ENCODE data around the gene DRAM2. TPM values are rescaled to one million over a fixed set of nuclear protein-coding genes. Genes with fewer than 3 reads are reported as not detected.
A peak's percentile ranks its signal among the peaks of the same experiment; 100 is the strongest.

The DRAM2 gene
- 20.9 TPM for polyA plus RNA-seq (2013, experiment 1 of 2)
- 21.2 TPM for polyA plus RNA-seq (2013, experiment 2 of 2)

DNA sequence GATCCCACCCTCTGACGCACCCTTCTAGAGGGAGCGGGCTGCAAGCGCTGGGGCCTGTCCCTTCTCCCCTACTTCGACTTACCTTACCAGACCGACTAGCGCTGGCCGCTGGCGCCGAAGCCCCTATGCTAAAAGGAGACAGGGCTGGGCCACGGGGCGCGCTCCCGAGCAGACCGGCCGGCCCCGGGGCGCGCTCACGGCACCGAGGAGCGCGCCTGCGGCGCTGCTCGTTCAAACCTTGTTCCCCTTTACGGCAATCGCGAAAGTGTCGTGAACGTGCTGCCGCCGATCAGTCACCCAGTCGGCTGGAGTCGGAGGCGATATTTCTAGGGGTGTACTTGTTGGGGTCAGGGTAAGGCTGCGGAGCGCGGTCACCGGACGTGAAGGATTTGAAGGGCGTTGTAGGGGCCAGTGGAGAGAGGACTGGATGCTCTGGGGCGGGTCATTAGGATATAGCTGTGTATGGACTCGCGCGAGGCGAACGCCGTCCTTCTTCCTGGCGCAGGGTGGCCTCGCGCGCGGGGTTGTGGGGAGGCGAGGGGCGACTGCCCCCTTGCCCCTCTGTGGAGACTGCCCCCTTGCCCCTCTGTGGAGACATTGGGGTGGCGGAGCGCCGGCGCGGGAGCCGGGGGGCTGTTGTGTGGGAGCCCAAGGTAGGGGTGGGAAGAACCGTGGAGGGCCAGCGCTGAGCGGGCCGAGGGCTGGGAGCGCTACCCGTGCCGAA, at the start of gene DRAM2, which contains the start of gene CEPT1:
TSS of gene DRAM2 (minus strand) at position 138 of the 724 bp plus-strand sequence. CDS start 8,539 bp downstream, outside the sequence.
TSS of gene CEPT1 (plus strand) at position 268 of the 724 bp plus-strand sequence. CDS start 7,492 bp downstream, outside the sequence.
- no peak within 1 kb of the TSS for H3K23ac ChIP-seq (ENCODE audit: low read length)
- WGBS (ENCODE audit: extremely low coverage, insufficient coverage, low lambda C conversion rate) = no CpG with 5 or more reads among the region's 68 CpGs
- peaks cover 11% of the 10 kb centered on the region for H3K79me1 ChIP-seq (ENCODE audit: low read length)

GRCh38 chr1:111184663-111185062, 44.8 kb upstream of the DRAM2 start:
- Histone ChIP-seq H3K79me1 (ENCODE audit: low read length) (no peaks in the 10 kb centered on the region), H2BK5ac (ENCODE audit: low read length) (no peak overlapping the region), H3K4me1 (ENCODE audit: control insufficient read depth, low read depth, low read length) (no peaks in the 10 kb centered on the region), H2BK15ac (replicated peaks; ENCODE audit: low read depth) (no peak overlapping the region), H3K4ac (ENCODE audit: low read depth, low read length) (no peak overlapping the region), H3K36me3 (ENCODE audit: control insufficient read depth, insufficient read depth, low read length) (peaks cover 3% of the 10 kb centered on the region), H3K27me3 (ENCODE audit: insufficient read depth, low read length, poor library complexity) (no peaks in the 10 kb centered on the region), H4K8ac (ENCODE audit: low read depth, low read length) (no peak overlapping the region), H3K18ac (ENCODE audit: low read length) (no peak overlapping the region), H3K4me3 (ENCODE audit: low read length) (no peak overlapping the region), H3K23ac (ENCODE audit: low read length) (no peak overlapping the region), H3K4me2 (ENCODE audit: low read length) (no peak overlapping the region), H3K9ac (ENCODE audit: low read length) (no peak overlapping the region), H2BK120ac (ENCODE audit: low read depth, low read length) (no peak overlapping the region), H3K79me2 (ENCODE audit: control insufficient read depth, insufficient read depth, low read length) (no peaks in the 10 kb centered on the region), H3K27ac (ENCODE audit: low read depth, low read length) (no peak overlapping the region), H3K56ac (ENCODE audit: low read length) (no peak overlapping the region), H4K5ac (ENCODE audit: low read length) (no peak overlapping the region), H2AK5ac (ENCODE audit: low read length) (no peak overlapping the region)
- no peak for DNase-seq

More for the DNA sequence above, at the start of gene DRAM2, which contains the start of gene CEPT1:
- Histone ChIP-seq H3K79me2 (ENCODE audit: control insufficient read depth, insufficient read depth, low read length) (peaks cover 35% of the 10 kb centered on the region), H3K9ac (ENCODE audit: low read length) (peak within 1 kb of the TSS; percentile 96), H4K5ac (ENCODE audit: low read length) (no peak within 1 kb of the TSS), H3K27me3 (ENCODE audit: insufficient read depth, low read length, poor library complexity) (no peaks in the 10 kb centered on the region), H2BK15ac (replicated peaks; ENCODE audit: low read depth) (no peak within 1 kb of the TSS), H3K18ac (ENCODE audit: low read length) (peak within 1 kb of the TSS; percentile 96), H3K4me2 (ENCODE audit: low read length) (peak within 1 kb of the TSS; percentile 95), H3K36me3 (ENCODE audit: control insufficient read depth, insufficient read depth, low read length) (no peaks in the 10 kb centered on the region), H4K8ac (ENCODE audit: low read depth, low read length) (no peak within 1 kb of the TSS), H2BK120ac (ENCODE audit: low read depth, low read length) (peak within 1 kb of the TSS; percentile 34), H3K4me1 (ENCODE audit: control insufficient read depth, low read depth, low read length) (no peaks in the 10 kb centered on the region), H2AK5ac (ENCODE audit: low read length) (no peak within 1 kb of the TSS), H2BK5ac (ENCODE audit: low read length) (peak within 1 kb of the TSS; percentile 69), H3K56ac (ENCODE audit: low read length) (peak within 1 kb of the TSS; percentile 97), H3K4ac (ENCODE audit: low read depth, low read length) (peak within 1 kb of the TSS; percentile 77), H3K27ac (ENCODE audit: low read depth, low read length) (peak within 1 kb of the TSS; percentile 95), H3K4me3 (ENCODE audit: low read length) (peak within 1 kb of the TSS; percentile 95)
- peak; percentile 99 for DNase-seq

DNA sequence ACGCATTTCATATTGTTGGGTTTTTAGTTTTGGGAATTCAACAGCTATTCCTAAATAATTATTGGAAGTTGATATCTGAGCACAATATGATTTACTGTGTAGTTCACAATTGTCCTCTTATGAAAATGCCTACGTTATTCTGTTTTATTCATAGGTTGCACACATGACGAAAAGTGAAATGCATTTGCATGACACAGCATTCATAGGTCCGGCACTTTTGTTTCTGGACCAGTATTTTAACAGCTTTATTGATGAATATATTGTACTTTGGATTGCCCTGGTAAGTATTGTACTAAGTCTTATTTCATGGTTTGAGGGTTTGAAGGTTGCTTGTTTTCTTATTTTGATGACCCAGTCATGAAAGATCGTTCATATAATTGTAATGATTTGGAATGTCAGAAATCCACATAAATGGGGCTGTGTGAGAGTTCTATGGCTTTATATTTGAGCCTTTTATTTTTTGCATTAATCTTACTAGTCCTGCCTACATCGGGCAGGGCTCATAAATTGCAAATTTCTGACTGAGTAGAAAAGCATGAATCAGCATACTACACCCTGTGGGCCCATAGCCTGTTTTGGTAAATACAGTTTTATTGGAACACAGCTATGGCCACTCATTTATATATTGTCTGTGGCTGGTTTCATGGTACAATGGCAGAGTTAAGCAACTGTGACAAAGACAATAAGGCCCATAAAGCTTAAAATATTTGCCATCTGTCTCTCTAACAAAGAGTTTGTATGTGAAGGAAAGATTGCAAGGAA, 43.6 kb upstream of the DRAM2 start:
- Histone ChIP-seq H3K4me2 (ENCODE audit: low read length) (no peak overlapping the region), H3K23ac (ENCODE audit: low read length) (no peak overlapping the region), H3K18ac (ENCODE audit: low read length) (no peak overlapping the region), H3K56ac (ENCODE audit: low read length) (no peak overlapping the region), H3K27ac (ENCODE audit: low read depth, low read length) (no peak overlapping the region), H3K79me1 (ENCODE audit: low read length) (no peaks in the 10 kb centered on the region), H2AK5ac (ENCODE audit: low read length) (no peak overlapping the region), H3K36me3 (ENCODE audit: control insufficient read depth, insufficient read depth, low read length) (peaks cover 3% of the 10 kb centered on the region), H4K8ac (ENCODE audit: low read depth, low read length) (no peak overlapping the region), H3K4me3 (ENCODE audit: low read length) (no peak overlapping the region), H3K79me2 (ENCODE audit: control insufficient read depth, insufficient read depth, low read length) (no peaks in the 10 kb centered on the region), H3K9ac (ENCODE audit: low read length) (no peak overlapping the region), H2BK5ac (ENCODE audit: low read length) (no peak overlapping the region), H3K4ac (ENCODE audit: low read depth, low read length) (no peak overlapping the region), H3K27me3 (ENCODE audit: insufficient read depth, low read length, poor library complexity) (no peaks in the 10 kb centered on the region), H3K4me1 (ENCODE audit: control insufficient read depth, low read depth, low read length) (no peaks in the 10 kb centered on the region), H2BK120ac (ENCODE audit: low read depth, low read length) (no peak overlapping the region), H4K5ac (ENCODE audit: low read length) (no peak overlapping the region), H2BK15ac (replicated peaks; ENCODE audit: low read depth) (no peak overlapping the region)
- no peak for DNase-seq
- WGBS (ENCODE audit: extremely low coverage, insufficient coverage, low lambda C conversion rate) = no CpG with 5 or more reads among the region's 6 CpGs

DNA sequence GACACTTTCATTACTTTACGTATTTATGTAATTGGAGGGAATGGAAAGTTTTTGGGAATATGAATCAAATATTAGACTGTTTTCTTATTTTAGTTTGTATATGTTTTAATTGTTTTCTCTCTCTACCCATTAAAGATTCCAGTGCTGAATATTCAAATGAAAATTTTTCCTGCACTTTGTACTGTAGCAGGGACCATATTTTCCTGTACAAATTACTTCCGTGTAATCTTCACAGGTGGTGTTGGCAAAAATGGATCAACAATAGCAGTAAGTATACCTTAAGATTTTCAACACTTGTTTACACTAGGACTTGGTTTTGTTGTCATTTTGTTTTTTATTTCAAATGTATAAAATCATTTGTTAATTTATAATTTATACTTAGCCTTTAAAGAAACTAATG, 42.2 kb upstream of the DRAM2 start:
- Histone ChIP-seq H2AK5ac (ENCODE audit: low read length) (no peak overlapping the region), H2BK5ac (ENCODE audit: low read length) (no peak overlapping the region), H3K4me3 (ENCODE audit: low read length) (no peak overlapping the region), H3K9ac (ENCODE audit: low read length) (no peak overlapping the region), H2BK120ac (ENCODE audit: low read depth, low read length) (no peak overlapping the region), H3K23ac (ENCODE audit: low read length) (no peak overlapping the region), H3K79me1 (ENCODE audit: low read length) (no peaks in the 10 kb centered on the region), H3K36me3 (ENCODE audit: control insufficient read depth, insufficient read depth, low read length) (peaks cover 3% of the 10 kb centered on the region), H2BK15ac (replicated peaks; ENCODE audit: low read depth) (no peak overlapping the region), H3K4me1 (ENCODE audit: control insufficient read depth, low read depth, low read length) (no peaks in the 10 kb centered on the region), H4K5ac (ENCODE audit: low read length) (no peak overlapping the region), H4K8ac (ENCODE audit: low read depth, low read length) (no peak overlapping the region), H3K56ac (ENCODE audit: low read length) (no peak overlapping the region), H3K4me2 (ENCODE audit: low read length) (no peak overlapping the region), H3K27me3 (ENCODE audit: insufficient read depth, low read length, poor library complexity) (no peaks in the 10 kb centered on the region), H3K4ac (ENCODE audit: low read depth, low read length) (no peak overlapping the region), H3K27ac (ENCODE audit: low read depth, low read length) (no peak overlapping the region), H3K18ac (ENCODE audit: low read length) (no peak overlapping the region), H3K79me2 (ENCODE audit: control insufficient read depth, insufficient read depth, low read length) (no peaks in the 10 kb centered on the region)
- no peak for DNase-seq
- WGBS (ENCODE audit: extremely low coverage, insufficient coverage, low lambda C conversion rate) = 100% methylated on average over 1 of the region's 2 CpGs

GRCh38 chr1:111179968-111180533, 40.2 kb upstream of the DRAM2 start:
- no peak overlapping the region for H3K27ac ChIP-seq (ENCODE audit: low read depth, low read length)
- no peak overlapping the region for H4K8ac ChIP-seq (ENCODE audit: low read depth, low read length)
- H2AK5ac ChIP-seq (ENCODE audit: low read length) = no peak overlapping the region
- no peak overlapping the region for H3K4me2 ChIP-seq (ENCODE audit: low read length)
- no peak overlapping the region for H3K9ac ChIP-seq (ENCODE audit: low read length)
- no peaks in the 10 kb centered on the region for H3K79me1 ChIP-seq (ENCODE audit: low read length)
- H3K18ac ChIP-seq (ENCODE audit: low read length) = no peak overlapping the region
- no peak overlapping the region for H3K23ac ChIP-seq (ENCODE audit: low read length)
- H3K36me3 ChIP-seq (ENCODE audit: control insufficient read depth, insufficient read depth, low read length) = no peaks in the 10 kb centered on the region
- H2BK5ac ChIP-seq (ENCODE audit: low read length) = no peak overlapping the region
- DNase-seq = no peak
- no peaks in the 10 kb centered on the region for H3K4me1 ChIP-seq (ENCODE audit: control insufficient read depth, low read depth, low read length)
- no peak overlapping the region for H2BK120ac ChIP-seq (ENCODE audit: low read depth, low read length)
- H3K4me3 ChIP-seq (ENCODE audit: low read length) = no peak overlapping the region
- no peak overlapping the region for H2BK15ac ChIP-seq (replicated peaks; ENCODE audit: low read depth)
- no peaks in the 10 kb centered on the region for H3K27me3 ChIP-seq (ENCODE audit: insufficient read depth, low read length, poor library complexity)
- H3K56ac ChIP-seq (ENCODE audit: low read length) = no peak overlapping the region
- no peak overlapping the region for H4K5ac ChIP-seq (ENCODE audit: low read length)
- no peaks in the 10 kb centered on the region for H3K79me2 ChIP-seq (ENCODE audit: control insufficient read depth, insufficient read depth, low read length)
- H3K4ac ChIP-seq (ENCODE audit: low read depth, low read length) = no peak overlapping the region

All from mesendoderm (in vitro differentiated cells).